Inflammatory macrophage treated with lipopolysaccharide for 4 hours (primary cell): ENCODE data around the gene SLC2A5.

Experiments used
- DNase-seq: peaks from one replicate; pipeline ENCODE4 v3.0.0-alpha.2; 2020

SLC2A5 gene

DNA sequence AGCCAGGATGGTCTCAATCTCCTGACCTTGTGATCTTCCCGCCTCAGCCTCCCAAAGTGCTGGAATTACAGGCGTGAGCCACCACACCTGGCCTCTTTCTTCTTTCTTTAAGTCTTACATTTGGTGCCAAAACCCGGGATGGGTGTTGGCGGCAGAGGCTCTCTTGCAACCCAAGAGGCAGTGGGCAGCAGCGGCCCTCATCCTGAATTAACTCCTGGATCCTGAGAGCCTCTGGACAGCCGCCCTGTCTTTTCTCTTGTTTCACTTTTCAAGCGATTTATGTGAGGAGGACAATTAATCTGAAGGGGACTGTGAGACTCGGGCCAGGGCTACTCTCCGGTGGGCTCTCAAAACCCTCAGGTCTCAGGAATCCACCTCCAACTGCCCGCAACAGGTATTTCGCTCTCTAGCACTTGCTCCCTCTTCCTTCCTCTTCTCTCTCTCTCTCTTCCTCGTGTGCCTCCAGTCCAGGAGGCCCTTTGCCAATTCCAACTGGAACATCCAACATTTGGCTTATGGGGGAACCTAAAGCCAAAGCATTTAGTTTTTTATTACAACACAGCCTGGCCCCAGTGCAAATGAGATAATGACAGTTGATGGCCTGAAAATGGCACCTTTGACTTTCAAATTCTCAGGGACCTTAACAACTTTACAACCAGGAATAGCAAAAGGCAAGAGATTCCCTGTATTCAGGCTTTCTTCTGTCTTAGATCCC is 18.1 kb upstream of the SLC2A5 start:
- DNase-seq: no peak

DNA sequence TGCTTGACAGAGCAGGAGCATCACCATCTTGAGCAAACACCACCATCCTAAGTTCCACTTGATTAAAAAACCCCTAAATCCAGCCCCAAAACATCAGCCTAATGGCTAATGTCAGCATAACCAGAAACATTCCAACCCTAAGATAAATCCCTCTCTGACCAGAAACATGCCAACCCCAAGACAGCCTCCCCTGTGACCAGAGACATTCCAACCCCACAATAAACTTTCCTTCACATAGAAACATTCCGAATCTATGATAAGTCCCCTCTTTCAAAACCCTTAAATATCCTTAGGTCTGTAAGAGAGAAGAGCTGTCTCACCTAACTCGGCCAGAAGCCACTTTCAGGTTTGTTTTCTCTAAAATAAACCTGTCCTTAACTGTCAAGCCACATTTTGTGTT is 17.4 kb upstream of the SLC2A5 start:
- DNase-seq: no peak

DNA sequence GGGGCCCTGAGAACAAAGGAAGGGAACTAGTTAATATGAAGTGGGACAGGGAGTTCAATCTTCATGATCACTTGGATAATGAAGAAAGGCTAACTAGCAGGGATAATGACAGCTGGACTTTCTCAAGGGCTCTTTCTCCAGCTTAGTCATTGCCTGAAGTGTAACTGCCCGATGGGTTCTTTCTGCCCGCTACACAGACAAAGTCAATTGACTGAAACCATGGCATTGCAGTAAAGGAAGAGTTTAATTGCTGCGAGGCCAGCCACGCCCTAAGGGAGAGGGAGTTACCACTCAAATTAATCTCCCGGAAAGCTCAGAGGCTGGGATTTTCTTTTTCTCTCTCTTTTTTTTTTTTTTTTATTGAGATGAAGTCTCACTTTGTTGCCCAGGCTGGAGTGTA is 16.6 kb upstream of the SLC2A5 start:
- DNase-seq: no peak

DNA sequence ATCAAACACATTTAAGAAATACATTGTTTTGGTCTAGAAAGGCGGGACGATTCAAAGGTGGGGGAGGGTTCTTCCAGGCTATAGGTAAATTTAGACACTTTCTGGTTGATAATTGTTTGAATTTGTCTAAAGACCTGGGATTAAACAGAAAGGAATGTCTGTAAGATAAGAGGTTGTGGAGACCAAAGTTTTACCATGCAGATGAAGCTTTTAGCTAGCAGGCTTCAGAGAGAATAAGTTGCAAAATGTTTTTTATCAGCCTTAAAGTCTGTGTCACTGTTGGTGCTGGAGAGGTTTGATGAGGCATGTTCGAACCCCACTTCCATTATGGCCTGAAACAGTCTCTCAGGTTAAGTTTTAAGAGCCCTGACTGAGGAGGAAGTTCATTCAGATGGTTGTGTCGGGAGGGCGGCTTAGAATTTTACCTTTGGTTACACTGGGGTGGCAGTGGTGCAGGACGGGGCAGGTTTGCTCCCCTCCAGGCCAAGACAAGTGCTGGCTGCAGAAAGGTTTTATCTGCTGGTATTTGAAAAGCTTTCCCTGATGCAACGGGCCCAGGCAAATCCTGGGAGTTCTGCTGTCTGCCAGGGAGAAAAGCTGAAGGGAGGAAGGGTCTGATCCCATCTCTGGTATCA is 16.0 kb upstream of the SLC2A5 start:
- no peak for DNase-seq

DNA sequence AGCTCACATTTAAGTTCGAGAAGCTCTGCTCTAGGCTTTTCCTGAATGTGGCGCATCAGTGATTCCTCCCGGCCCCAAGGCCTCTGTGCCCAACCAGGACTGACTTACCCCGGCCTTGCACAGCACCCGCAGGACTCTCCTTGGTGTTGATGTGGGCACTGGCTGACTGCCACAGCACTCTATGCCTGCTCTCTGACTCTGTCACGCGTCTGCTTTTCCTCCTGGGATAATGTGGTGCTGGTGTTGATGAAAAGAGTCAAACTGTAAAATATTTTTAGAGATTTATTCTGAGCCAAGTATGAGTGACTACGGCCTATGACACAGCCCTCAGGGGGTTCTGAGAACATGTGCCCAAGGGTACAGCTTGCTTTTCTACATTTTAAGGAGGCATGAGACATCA is 15.5 kb upstream of the SLC2A5 start:
- no peak for DNase-seq

DNA sequence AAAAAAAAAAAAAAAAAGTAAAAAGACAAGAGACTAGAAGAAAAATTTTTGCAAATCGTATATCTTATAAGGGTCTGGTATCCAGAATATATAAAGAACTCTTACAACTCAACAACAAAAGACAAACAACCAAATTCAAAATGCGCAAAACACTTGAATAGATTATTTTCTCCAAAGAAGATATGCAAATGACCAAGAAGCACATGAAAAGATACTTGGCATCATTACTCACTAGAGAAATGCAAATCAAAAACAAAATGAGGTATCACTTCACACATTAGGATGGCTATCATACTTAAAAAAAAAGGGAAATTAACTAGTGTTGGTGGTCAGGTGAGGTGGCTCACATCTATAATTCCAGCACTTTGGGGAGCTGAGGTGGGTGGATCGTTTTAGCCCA is 12.0 kb upstream of the SLC2A5 start:
- DNase-seq: no peak

DNA sequence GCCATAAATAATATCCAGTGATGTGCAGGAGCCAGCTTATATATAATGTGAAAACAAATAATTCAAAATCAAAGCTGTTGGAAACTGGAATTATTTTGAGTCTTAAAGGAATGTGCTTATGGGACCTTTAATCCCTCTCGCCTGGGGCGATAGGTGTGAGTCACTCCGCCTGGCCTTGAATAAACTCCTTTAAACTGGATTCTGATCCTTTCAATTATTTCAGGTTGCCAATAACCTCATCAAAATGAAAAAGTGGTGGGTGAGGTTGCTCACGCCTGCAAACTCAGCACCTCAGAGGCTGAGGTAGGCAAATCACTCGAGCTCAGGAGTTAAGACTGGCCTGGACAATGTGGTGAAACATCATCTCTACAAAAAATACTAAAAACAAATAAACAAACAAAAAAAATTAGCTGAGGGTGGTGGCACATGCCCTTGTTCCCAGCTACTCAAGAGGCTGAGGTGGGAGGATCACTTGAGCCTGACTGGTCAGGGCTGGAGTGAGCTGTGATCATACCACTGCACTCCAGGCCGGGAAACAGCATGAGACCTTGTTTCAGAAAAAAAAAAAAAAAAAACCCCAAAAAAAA is 11.4 kb upstream of the SLC2A5 start:
- peak; percentile 65 for DNase-seq

DNA sequence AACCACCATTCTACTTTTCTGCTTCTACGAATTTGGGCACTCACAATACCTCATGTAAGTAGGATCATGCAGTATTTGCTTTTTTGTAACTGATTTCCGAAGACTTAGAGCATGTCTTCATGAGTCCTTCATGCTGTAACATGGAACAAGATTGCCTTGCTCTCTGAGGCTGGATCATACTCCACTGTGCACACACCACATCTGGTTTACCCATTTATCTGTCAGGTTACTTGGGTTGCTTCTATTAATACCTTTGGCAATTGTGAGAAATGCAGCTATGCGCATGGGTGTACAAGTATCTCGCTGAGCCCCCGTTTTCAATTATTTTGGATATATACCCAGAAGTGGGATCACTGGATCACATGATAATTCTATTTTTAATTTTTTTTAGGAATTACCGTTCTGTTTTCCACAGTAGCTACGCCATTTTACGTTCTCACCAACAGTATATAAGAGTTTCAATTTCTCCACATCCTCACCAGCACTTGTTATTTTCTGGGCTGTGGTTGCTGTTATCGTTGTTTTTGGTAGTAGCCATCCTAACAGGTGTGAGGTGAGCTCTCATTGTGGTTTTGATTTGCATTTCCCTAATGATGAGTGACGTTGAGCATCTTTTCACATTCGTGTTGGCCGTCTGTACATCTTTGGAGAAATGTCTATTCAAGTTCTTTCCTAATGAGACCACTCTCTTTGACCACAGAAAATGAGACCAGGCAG is 10.7 kb upstream of the SLC2A5 start:
- no peak for DNase-seq

DNA sequence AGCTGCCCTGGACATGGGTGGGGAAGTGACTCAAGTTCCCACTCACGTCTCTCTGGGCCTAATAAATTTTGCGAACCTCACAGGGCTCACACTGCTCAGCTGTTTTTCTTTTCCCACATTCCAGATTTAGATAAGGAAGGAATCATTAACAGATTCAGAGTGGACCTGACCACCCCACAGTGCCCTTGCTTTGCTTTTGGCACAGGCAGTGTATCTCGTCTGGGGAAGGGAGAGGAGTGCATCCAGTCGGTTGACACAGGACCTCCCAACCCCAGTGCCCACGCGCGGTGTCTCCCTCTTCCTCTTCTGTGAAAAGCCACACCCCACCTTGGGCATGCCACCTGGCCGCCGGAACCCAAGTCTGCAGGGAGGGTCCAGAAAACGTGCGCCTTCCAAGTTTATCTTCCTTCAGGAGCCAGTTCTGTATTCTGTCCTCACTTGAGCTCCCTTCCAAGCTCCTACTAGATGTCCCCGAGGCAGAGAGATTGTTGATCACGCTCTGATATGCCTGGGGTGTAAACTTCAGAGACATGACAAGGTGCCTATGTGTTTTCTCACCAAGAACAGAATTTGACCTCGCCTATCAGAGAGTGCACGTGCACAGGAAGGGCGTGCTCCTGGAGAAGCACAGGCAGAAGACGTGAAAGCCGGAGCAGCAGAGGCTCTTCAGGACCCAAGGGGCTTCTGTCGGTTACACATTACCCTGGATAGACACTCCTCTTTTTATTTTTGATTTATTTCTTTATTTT is 9.5 kb upstream of the SLC2A5 start:
- peak; percentile 37 for DNase-seq

DNA sequence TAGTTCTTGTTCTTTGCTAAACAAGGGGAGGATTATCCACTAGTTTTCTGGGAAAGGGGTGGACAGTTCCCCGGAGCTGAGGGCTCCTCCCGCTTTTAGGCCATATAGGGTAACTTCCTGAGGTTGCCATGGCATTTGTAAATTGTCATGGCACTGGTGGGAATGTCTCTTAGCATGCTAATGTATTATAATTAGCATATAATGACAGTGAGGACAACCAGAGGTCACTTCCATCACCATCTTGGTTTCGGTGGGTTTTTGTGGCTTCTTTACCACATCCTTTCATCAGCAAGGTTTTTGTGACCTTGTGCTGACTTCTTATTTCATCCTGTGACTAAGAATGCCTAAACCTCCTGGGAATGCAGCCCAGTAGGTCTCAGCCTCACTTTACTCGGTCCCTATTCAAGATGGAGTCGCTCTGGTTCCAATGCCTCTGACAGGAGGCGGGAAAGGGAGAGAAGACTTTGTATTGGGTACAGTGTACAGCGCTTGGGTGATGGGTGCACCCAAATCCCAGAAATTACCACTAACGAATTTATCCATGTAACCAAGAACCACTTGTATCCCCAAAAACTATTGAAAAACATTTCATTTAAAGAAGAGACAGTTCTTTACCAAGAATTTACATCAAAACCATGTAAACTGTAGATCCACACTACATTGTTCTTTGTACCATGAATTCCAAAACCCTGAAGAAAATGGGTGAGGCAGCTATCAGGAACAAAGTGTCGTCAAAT is 8.7 kb upstream of the SLC2A5 start:
- peak; percentile 25 for DNase-seq

DNA sequence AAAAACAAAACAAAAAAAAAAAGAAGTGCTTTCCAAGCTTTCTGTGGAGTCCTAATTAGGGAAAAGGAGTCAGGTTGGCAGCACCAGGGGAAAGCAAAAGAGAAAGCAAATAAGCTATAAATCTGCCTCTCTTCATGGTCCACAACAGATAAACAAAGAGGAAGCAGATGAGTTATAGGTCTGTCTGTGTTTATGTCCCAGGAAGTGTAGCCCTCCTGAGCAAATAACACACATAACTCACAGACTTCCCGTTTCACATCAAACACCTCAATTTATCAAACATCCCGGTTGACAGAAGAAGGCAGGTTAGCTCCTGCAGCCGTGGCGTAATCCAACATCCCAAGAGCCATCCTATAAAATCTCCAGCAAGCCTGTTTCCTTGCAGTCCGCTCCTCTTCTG is 5.6 kb upstream of the SLC2A5 start:
- peak; percentile 69 for DNase-seq

DNA sequence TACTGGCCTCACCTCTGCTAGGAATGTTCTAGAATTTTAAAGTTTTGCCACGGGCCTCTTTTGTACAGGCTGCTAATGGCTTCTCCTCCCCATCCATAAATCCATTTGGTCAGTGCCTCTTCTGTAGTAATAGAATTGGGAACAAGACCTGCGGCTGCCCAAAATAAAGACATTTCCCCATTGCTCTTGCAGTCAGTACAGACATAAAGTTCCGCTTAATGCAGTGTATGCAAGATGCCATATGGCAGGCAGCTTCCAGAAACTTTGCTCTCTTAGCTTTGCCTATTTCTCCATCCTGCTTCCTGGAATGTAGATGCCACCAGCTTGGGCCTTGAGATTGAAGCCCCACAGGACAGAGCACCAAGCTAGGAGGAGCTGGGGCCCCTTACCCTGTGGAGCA is 3.7 kb upstream of the SLC2A5 start:
- peak; percentile 49 for DNase-seq

DNA sequence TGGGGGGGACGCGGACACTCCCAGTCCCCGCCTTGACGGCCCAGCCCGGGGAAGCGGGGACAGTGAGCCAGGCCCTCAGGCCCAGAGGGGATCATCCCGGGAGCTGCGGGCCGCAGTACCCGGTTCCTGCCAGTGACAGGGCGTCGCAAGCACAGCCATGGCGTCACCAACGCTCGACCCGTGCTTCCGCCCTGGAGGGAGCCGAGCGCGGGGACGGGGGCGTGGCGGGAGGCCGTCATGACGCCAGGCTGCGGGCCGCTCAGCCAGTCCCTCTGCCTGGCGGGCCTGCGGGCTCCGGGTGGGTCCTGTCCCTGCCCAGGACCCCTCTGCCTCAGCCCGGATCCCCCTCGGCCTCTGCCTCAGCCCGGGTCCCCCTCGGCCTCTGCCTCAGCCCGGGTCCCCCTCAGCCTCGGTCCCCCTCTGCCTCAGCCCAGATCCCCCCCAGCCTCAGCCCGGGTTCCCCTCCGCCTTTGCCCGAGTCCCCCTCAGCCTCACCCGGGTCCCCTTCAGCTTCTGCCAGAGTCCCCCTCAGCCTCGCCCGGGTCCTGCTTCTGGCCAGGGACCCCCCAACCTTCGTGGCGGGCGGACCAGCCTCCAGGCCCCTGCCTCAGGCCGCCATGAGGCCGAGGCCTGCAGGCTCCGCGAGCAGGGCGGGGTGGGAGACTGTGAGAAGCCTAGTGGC is 2.3 kb upstream of the SLC2A5 start:
- DNase-seq: no peak

DNA sequence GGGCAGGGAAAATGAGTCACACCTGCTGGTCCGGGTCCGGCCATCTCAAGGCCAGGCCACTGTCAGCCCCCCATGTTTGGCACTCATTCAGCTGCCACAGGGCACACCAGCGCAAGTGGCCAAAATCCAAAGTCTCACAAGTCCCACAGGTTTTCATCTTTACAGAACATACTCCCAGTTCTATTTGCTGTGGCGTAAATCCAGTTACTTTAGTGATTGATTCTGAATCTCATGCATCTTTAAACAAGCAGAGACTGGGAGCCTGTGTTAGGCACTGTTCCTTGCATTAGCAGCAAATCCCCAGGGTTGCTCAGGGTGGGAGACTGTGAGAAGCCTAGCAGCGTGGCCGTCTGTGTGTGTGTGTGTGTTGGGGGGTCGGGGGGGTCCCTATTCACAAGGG is 1.1 kb upstream of the SLC2A5 start:
- no peak for DNase-seq

DNA sequence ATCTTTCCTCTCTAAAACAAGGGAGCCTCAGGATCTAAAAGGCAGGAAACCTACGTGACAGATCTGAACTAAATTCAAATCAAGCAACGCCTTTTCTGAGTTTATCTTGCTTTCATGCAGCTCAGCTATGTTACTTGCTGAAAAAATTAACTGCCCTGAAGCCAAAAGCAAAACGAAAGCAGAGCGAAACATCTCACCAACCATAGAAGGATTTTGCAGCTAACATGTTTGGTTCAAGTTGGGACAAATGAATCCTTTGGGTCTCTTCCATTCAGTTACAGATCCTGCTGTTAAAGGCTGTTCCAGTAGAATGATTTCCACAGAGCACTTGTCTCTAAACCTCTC is 482 bp downstream of the SLC2A5 start:
- no peak for DNase-seq

DNA sequence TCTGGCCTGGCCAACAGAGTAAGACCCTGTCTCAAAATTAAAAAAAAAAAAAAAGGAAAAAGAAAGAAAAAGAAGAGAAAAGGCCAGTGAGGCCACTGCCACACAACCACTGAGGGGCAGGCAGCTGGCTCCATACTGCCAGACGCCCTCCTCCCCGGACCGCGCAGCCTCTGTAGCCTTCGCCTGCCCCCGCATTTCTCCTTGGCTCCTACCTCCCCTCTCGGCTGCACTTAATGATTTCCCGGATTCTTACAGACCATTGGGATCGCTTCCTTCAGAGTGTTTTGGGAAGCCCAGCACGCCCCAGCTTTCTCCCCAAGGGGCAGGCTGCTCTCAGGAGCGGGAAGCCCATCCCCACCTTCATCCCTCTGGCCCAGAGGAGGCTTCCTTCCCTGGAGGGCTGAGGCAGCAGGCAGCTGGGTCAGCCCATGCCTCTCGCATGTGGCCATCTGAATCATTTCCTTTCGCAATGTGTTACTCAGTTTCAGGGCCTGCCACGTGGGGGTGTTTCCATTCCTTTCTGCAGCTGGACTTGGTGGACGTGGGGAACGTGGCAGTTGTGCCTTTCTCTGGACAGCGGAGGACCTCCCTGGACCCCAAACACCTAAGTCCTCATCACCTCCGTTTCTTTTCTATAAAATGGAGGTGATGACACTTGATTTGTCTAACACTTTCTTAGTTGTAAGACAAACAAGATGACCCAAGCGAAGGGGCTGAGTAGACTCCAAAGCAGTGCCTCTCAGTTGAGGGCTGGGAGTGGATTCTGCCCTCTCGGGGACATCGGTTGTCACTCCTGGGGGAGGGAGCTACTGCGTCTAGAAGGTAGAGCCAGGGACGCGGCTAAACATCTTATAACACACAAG is 2.3 kb downstream of the SLC2A5 start:
- DNase-seq: peak; percentile 94

DNA sequence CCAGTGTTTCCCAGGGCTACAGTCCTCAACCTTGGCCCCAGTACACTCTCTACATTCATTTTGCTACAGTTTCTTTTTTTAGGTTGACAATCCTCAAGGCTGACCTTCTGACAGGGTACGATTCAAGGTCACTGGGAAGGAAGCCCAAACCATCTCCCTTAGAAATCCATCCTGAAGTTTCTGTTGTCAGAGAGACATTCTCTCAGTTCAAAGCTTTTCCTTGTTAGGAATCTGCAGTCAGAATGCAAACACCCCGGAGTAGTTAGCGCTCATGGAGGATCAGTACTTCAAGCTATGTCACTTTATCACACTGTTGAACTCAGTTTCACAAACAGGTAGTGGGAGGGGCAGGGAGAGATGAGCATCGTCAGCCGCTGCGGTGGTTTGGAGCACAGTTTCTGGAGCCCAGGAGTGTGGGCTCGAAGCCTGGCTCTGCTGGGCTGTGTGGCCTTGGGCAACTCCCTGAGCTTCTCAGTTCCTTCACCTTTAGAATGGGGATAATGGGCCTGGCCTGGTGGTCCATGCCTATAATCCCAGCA is 4.2 kb downstream of the SLC2A5 start:
- DNase-seq: no peak

DNA sequence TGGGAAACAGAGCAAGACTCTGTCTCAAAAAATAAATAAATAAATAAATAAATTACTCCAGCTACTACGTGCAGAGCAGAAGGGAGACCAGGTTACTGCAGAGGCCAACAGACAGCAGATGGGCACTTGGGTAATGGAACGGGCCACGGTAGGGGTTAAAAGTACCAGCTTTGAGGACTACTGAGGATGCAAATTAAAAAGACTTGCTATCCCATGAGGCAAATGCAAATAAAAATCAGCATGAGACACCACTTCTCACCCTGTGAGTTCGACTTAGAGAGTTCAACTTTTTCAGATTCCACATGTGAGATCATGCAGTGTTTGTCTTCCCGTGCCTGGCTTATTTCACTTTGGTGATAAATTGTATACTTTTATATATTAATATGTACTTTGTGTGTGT is 6.6 kb downstream of the SLC2A5 start:
- DNase-seq: no peak

DNA sequence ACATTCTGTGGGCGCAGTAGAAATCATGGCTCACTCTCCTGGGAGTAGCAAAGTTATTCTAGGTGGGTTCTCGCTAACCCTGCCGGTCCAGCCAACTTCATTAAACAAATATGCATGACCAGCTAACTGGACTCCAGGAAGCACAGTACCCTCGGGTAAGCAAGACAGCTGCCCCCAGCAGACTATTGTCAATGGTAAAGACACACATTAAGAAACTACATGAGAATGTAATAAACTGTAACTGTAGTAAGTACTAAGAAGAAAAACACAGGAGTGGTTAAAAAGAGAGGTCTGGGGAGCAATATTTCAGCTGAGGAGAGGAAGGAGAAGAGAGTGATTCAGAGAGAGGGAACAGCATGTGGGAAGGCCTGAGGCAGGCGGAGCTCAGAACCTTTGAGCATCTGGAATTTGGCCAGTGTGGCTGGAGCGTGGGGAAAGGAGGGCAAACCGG is 7.4 kb downstream of the SLC2A5 start:
- no peak for DNase-seq

DNA sequence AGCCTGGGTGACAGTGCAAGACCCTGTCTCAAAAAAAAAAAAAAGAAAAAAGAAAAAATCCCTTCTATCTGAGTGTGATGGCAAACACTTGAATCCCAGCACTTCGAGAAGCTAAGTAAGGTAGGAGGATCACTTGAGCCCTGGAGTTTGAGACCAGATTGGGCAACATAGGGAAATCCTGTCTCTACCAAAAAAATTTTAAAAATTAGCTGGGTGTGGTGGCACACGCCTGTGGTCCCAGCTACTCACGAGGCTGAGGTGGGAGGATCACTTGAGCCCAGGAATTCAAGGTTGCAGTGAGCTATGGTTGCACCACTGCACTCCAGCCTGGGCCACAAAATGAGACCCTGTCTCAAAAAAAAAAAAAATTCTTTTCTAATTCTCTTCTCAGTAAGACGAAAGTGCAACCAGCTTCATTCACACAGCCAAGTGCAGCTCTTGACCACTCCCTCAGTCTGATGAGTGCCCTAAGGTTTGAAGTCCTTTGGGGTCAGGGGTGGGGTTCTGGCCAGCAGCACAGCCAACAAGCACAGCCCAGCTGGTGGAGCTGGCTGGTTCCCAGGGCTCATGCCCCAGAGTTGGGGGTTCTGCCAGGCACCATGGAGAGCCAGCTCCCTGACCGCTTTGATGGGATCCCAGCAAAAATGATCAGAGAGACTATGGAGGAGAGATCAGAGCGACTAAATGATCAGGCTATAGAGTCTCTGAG is 8.0 kb downstream of the SLC2A5 start:
- peak; percentile 32 for DNase-seq
